HG03342 (cell line): ENCODE results near the gene KLF13.

Experiments used
- ATAC-seq: cut with Tn5 transposase; IDR thresholded peaks from one replicate; pipeline ENCODE4 v1.9.1; 2021; ENCODE audit warnings: mild to moderate bottlenecking, moderate library complexity; ENCODE audit not compliant: unreplicated experiment

The KLF13 gene

DNA sequence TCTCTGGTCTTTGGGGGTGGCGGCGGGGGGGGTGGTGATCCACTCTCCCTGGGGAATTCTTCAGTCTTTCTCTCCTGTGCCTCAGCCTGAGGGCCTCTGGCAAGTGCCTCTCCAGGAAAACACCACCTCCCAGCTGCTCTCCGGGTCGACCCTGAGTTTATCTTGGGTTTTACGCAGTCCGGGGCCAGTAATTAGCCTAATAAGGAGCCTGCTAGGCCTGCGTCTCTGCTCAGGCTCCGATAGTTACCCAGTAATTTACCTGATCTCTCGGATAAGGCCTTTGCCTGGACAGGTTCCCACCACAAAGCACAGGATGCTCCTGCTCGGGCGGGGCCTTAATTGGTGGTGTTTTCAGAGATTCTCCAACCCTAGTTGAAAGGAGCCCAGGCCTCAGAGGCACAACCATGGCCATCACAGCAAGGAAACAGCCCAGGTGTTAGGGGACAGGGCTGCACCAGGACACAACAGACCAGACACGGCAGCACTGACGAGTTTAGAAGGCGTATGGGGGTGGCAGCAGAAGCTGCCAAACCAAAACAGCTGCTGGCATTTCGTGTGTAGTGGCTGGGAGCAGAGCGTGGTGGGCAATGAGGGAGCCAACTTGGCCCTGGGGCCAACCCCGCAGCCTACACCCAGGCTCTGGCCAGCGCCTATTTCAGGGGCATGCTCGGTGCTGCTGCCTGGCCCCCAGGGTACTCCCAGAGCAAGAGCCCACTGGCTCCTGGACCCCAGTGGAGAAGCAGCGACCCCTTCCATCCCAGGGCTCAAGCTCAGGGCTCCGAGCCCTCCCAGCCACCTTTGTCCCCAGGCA, 71.4 kb downstream of the KLF13 start:
- ATAC-seq, result no peak

- no peak for ATAC-seq
Observed at GRCh38 chr15:31398677-31399301, 72.2 kb downstream of the KLF13 start.

- no peak for ATAC-seq
Observed at GRCh38 chr15:31399544-31400171, 73.0 kb downstream of the KLF13 start.

- ATAC-seq, result no peak
Observed at GRCh38 chr15:31400222-31400927, 73.7 kb downstream of the KLF13 start.

DNA sequence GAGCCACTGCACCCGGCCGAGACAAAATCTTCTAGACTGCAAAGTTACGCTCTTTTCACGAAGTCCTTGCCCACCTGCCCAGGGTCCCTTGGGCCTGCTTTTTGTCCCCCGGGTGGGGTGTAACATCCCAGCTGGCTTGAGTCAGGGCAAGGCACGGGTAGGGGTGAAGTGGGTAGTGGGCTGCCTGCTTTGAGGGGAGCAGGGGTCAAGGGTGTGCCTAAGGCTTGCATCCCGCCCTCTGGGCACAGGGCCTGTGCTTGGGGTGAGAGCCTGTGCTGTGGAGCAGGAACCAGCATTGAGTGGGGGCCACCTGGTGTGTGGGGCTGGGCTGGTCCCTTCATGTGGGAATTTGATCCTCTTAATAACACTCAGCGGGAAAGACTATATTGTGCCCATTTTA, 74.6 kb downstream of the KLF13 start:
- ATAC-seq, result no peak

DNA sequence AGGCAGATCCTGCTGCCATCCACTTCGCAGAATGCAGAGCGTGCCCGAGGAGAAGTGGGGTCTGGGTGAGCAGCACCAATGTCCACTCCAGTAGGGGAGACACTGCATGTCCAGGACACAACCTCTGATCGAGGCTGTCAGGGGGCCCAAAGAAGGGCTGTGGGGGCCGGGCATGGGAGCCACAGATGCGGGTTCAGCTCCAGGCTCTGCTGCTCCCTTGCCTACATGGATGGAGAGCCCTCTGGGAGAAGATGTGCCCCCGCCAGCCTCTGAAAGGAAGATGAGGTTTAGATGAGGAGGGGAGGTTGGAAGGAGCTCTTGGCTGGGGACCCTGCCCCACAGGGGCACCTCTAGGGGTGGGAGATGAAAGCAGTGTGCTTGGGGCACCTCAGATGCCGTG, 75.4 kb downstream of the KLF13 start:
- no peak for ATAC-seq

- no peak for ATAC-seq
Observed at GRCh38 chr15:31402511-31403056, 75.9 kb downstream of the KLF13 start.

GRCh38 chr15:31403096-31403495, 76.5 kb downstream of the KLF13 start:
- ATAC-seq, result no peak

- ATAC-seq, result no peak
Observed at GRCh38 chr15:31403606-31404005, 77.0 kb downstream of the KLF13 start.

GRCh38 chr15:31404345-31404744, 77.7 kb downstream of the KLF13 start:
- no peak for ATAC-seq

DNA sequence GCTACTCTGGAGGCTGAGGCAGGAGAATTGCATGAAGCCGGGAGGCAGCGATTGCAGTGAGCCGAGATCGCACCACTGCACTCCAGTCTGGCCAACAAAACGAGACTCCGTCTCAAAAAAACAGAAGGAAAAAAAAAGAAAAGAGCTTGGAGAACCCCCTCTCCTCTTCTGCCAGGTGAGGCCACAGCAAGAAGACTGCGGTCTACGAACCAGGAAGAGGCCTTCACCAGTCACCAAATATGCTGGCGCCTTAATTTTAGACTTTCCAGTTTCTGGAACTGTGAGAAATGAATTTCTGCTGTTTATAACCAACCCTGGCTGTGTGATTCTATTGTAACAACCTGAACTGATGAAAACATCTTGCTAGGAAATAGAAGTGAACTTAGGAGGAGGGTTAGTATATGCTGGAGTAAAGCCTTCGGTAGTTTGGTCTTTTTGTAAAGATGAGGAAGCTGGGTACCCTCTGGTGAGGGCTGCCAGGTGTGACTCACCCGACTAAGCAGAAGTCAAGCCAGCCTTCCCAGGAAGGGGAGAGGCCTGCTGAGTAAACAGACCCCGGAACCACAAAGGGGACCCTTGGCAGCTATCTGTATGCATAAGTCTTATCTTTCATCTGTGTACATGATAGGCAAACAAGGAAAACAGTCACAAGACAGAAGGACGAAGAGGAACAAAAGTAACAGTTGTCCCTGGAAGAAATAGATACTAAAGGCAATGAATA, 78.7 kb downstream of the KLF13 start:
- ATAC-seq, result no peak

DNA sequence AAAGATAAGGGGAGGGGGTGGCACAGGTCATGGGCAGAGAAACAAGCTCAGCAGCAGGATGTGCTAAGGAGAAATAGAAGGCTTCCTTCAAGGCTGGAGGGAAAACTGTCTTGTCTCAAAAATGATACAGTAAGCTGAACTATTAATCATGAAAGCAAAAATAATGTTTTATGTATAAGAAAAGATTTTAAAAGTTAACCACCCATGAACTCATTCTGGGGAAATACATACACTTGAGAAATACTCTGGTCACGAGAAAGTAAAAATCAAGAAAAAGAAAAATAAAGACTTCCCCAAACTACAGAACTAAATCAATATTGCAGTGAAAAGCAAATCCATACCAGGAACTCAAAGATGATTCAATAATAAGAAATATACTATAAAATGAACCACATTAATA, 80.7 kb downstream of the KLF13 start:
- ATAC-seq, result no peak

- ATAC-seq, result no peak
Observed at GRCh38 chr15:31407851-31408250, 81.2 kb downstream of the KLF13 start.

- no peak for ATAC-seq
Observed at GRCh38 chr15:31408724-31409123, 82.1 kb downstream of the KLF13 start.

- no peak for ATAC-seq
Observed at GRCh38 chr15:31409171-31409570, 82.5 kb downstream of the KLF13 start.

GRCh38 chr15:31412824-31413223, 86.2 kb downstream of the KLF13 start:
- no peak for ATAC-seq

DNA sequence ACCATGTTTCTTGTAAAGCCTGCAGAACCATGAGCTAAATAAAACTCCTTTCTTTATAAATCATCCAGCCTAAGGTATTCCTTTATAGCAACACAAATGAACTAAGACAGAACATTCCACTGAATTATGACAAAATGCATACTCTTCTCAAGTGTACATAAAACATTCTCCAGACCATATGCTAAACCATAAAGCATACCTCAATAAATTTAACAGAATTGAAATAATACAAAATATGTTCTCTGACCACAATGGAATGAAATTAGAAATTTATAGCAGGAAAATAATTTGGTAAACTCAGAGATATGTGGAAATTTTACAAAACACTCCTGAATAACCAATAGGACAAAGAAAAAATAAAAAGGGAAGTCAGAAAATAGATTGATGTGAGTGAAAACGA, 88.6 kb downstream of the KLF13 start:
- no peak for ATAC-seq

GRCh38 chr15:31419820-31420219, 93.2 kb downstream of the KLF13 start:
- ATAC-seq, result no peak

DNA sequence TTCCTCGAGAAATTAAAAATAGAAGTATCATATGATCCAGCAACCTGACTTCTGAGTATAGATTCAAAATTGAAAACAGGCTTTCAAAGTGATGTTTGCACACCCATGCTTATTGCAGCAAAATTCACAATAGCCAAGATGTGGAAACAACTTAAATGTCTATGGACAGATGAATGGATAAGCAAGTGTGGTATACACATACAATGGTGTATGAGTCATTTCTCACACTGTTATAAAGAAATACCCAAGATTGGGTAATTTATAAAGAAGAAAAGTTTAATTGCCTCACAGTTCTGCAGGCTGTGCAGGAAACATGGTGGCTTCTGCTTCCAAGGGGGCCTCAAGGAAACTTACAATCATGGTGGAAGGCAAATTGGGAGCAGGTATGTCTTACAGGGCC, 100.8 kb downstream of the KLF13 start:
- ATAC-seq, result no peak
